Glutamatergic neuron (in vitro differentiated cells): ENCODE results near the gene ACAT2. TPM values are rescaled to one million over a fixed set of nuclear protein-coding genes. Genes with fewer than 3 reads are reported as not detected.

ENCODE experiments used
- DNase-seq: peaks from one replicate; pipeline ENCODE4 v3.0.0; 2022
- H3K27ac Mint-ChIP-seq: one replicate; pipeline ENCODE4 v1.8.0; 2020; ENCODE audit warnings: mild to moderate bottlenecking, mixed read lengths, inconsistent platforms; ENCODE audit not compliant: unreplicated experiment
- H3K27me3 Mint-ChIP-seq: one replicate; pipeline ENCODE4 v1.8.0; 2020; ENCODE audit warnings: mild to moderate bottlenecking, moderate library complexity, mixed read lengths, inconsistent platforms; ENCODE audit not compliant: unreplicated experiment
- H3K36me3 Mint-ChIP-seq: one replicate; pipeline ENCODE4 v1.8.0; 2020; ENCODE audit warnings: mild to moderate bottlenecking, mixed read lengths, inconsistent platforms; ENCODE audit not compliant: unreplicated experiment
- H3K4me1 Mint-ChIP-seq: one replicate; pipeline ENCODE4 v1.8.0; 2020; ENCODE audit warnings: mild to moderate bottlenecking, low read depth, mixed read lengths, inconsistent platforms; ENCODE audit not compliant: unreplicated experiment
- H3K4me3 Mint-ChIP-seq: one replicate; pipeline ENCODE4 v1.8.0; 2020; ENCODE audit warnings: mild to moderate bottlenecking, mixed read lengths, inconsistent platforms; ENCODE audit not compliant: unreplicated experiment
- H3K9me3 Mint-ChIP-seq: one replicate; pipeline ENCODE4 v1.8.0; 2020; ENCODE audit warnings: mild to moderate bottlenecking, moderate library complexity, mixed read lengths, inconsistent platforms; ENCODE audit not compliant: unreplicated experiment
- total RNA-seq: library from RNA; stranded (reverse); fragmentation: NEBNext Ultra II Directional; extraction: Animal tissue kit (Norgen Biotek cat#: 25700); gene quantifications from one replicate; pipeline ENCODE4 v1.2.1, GENCODE V29; 2021; ENCODE audit not compliant: unreplicated experiment
- TF ChIP-seq, protein P1 (sequence below): fragments of 200-600 bp; sonication (generic); IDR thresholded peaks from one replicate; pipeline ENCODE4 v1.5.0; 2021; ENCODE audit not compliant: partially characterized antibody, unreplicated experiment

ACAT2 gene
- total RNA-seq, 1 donor from 2014 or later = 228 TPM

DNA sequence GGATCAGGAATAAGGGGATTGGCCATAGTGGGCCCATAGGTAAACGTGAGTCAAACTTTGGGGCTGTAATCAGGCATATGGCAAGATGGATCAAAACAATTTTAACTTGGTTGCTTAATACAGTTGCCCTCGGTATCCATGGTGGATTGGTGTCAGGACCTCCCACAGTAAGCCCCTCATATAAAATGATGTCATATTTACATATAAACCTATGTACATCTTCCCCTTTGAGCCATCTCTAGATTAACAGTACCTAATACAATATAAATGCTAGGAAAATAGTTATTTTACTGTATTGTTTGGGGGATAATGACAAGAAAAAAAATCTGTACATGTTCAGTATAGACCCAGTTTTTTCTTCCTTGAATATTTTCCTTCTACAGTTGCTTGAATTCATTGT, 7.4 kb upstream of the ACAT2 start:
- TF ChIP-seq, protein P1, sequence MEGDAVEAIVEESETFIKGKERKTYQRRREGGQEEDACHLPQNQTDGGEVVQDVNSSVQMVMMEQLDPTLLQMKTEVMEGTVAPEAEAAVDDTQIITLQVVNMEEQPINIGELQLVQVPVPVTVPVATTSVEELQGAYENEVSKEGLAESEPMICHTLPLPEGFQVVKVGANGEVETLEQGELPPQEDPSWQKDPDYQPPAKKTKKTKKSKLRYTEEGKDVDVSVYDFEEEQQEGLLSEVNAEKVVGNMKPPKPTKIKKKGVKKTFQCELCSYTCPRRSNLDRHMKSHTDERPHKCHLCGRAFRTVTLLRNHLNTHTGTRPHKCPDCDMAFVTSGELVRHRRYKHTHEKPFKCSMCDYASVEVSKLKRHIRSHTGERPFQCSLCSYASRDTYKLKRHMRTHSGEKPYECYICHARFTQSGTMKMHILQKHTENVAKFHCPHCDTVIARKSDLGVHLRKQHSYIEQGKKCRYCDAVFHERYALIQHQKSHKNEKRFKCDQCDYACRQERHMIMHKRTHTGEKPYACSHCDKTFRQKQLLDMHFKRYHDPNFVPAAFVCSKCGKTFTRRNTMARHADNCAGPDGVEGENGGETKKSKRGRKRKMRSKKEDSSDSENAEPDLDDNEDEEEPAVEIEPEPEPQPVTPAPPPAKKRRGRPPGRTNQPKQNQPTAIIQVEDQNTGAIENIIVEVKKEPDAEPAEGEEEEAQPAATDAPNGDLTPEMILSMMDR = no peak
- Mint-ChIP-seq H3K4me1 (no peaks in the 10 kb centered on the region), H3K27ac (no peak overlapping the region), H3K27me3 (no peaks in the 10 kb centered on the region), H3K36me3 (no peaks in the 10 kb centered on the region), H3K4me3 (no peak overlapping the region), H3K9me3 (peaks cover 3% of the 10 kb centered on the region)
- no peak for DNase-seq

DNA sequence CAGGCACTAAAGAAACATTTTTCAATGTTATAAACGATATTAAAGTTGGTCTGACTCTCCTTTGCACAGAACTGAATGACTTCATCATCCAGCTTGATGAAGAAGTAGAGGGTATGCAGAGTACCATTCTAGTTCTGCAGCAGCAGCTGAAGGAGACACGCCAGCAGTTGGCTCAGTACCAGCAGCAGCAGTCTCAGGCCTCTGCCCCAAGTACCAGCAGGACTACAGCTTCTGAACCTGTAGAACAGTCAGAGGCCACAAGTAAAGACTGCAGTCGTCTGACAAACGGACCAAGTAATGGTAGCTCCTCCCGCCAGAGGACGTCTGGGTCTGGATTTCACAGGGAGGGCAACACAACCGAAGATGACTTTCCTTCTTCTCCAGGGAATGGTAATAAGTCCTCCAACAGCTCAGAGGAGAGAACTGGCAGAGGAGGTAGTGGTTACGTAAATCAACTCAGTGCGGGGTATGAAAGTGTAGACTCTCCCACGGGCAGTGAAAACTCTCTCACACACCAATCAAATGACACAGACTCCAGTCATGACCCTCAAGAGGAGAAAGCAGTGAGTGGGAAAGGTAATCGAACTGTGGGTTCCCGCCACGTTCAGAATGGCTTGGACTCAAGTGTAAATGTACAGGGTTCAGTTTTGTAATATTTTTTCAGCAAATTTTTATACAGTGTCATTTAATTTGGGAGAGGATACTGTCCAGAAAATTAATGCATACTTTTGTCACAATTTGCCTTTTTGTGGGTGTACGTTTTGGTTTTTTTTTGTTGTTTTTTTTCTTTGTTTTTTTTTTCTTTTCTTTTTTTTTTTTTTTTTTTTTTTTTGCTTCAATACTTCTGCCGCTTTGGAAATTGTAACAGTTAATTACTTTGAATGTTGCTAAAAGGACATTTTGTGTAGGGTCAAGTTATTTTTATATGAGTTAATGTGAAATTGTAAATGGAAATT, 6.6 kb upstream of the ACAT2 start:
- Mint-ChIP-seq H3K9me3 (peaks cover 3% of the 10 kb centered on the region), H3K4me3 (no peak overlapping the region), H3K27me3 (no peaks in the 10 kb centered on the region), H3K4me1 (peaks cover 5% of the 10 kb centered on the region), H3K27ac (peak overlapping the region; percentile 4), H3K36me3 (no peaks in the 10 kb centered on the region)
- TF ChIP-seq, protein P1 = no peak
- no peak for DNase-seq

DNA sequence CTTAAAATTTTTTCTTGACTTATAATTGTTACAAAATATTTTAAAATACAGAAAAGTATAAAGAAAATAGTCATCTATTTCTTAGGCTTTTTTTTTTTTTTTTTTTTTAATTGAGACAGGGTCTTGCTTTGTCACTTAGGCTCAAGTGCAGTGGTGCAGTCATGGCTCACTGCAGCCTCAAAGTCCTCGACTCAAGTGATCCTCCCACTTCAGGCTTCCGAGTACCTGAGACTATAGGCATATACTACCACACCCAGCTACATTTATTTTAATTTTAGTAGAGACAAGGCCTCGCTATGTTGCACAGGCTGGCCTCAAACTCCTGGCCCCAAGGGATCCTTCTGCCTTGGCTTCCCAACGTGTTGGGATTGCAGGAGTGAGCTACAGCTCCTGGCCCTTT, 5.3 kb upstream of the ACAT2 start:
- Mint-ChIP-seq H3K27me3 (no peaks in the 10 kb centered on the region), H3K4me1 (peaks cover 13% of the 10 kb centered on the region), H3K27ac (no peak overlapping the region), H3K4me3 (no peak overlapping the region), H3K9me3 (peaks cover 3% of the 10 kb centered on the region), H3K36me3 (no peaks in the 10 kb centered on the region)
- TF ChIP-seq, protein P1 = no peak
- DNase-seq = no peak

DNA sequence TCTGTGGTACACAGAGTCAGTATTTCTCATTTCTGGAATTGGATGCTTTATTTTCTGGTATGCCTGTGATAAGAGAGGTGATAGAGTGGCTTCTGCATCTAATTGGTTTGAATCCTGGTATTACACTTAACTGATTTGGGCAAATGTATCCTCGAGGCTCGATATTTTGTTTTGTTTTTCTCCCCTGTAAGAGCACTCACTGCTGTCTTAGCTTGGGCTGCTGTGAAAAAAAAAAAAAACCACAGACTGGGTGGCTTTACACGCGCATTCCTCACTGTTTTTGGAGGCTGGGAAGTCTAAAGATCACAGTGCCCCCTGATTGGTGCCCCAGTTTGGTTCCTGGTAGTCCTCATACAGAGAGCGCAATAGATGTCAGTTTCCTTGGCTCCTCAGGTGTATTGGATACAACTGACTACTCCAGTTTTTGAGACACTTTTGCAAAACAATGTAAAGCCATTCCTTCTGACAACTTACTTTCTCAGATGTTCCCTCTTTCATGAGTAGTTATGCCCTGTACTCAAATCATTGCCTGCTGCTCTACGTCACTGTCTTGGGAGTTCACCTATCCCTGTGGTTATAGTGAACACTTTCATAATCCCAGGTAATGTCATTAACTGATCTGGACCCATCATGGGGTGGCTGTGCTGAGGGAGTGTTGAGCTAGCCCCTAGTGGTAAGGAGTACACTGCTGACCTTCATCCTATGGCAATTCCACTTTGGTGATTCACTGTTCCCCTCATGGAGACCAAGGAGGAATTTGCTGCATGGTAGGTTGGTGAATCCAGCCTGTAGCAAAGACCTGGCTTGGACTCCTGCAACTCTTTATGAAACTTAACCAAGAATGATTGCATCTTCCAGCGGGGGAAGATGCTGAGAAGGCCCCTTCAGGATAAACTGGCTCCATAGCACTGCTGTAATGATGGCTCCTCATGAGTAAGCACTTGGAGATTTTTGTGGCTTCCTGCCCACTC, 3.5 kb upstream of the ACAT2 start:
- TF ChIP-seq, protein P1 = no peak
- Mint-ChIP-seq H3K4me3 (no peak overlapping the region), H3K36me3 (no peaks in the 10 kb centered on the region), H3K9me3 (peaks cover 5% of the 10 kb centered on the region), H3K27me3 (peaks cover 8% of the 10 kb centered on the region), H3K4me1 (peaks cover 13% of the 10 kb centered on the region), H3K27ac (peak overlapping the region; percentile 12)
- DNase-seq = no peak
